GM23338 (cell line): ENCODE results near the gene PDE4B. TPM values are rescaled to one million over a fixed set of nuclear protein-coding genes. Genes with fewer than 3 reads are reported as not detected.

Experiments used
- EZH2 ChIP-seq: fragments of 200-600 bp; sonication (generic); IDR thresholded peaks from one replicate; pipeline ENCODE4 v1.8.0; 2017; ENCODE audit warnings: antibody characterized with exemption, mild to moderate bottlenecking, low read depth; ENCODE audit not compliant: unreplicated experiment
- EZH2phosphoT487 ChIP-seq: fragments of 200-600 bp; sonication (generic); IDR thresholded peaks from one replicate; pipeline ENCODE4 v1.8.1; 2018; ENCODE audit warnings: antibody characterized with exemption; ENCODE audit not compliant: unreplicated experiment
- POLR2AphosphoS5 ChIP-seq: IDR thresholded peaks from 2 replicates; pipeline ENCODE4 v1.6.1; 2016; ENCODE audit warnings: antibody characterized with exemption, low read depth
- STAT1 ChIP-seq: IDR thresholded peaks from one replicate; pipeline ENCODE4 v1.6.1; 2016; ENCODE audit warnings: antibody characterized with exemption; ENCODE audit not compliant: unreplicated experiment
- ZNF114 ChIP-seq: fragments of 250-450 bp; sonication (Bioruptor Pico); IDR thresholded peaks from 2 replicates; pipeline ENCODE4 v1.5.0; 2020; ENCODE audit warnings: mild to moderate bottlenecking, moderate library complexity
- ZNF331 ChIP-seq: fragments of 250-450 bp; sonication (Bioruptor Pico); IDR thresholded peaks from 2 replicates; pipeline ENCODE4 v1.5.0; 2020; ENCODE audit warnings: low read depth, mild to moderate bottlenecking, moderate library complexity
- polyA plus RNA-seq: library from polyadenylated mRNA; unstranded; fragments of >200 nt; fragmentation: Nextera tagmentation; extraction: Ambion mirVana; gene quantifications from 2 replicates; pipeline ENCODE4 v1.2.1, GENCODE V29; 2016
- total RNA-seq: library from RNA; depleted of rRNA; stranded (reverse); fragments of >200 nt; shearing (Covaris generic); gene quantifications from 2 replicates; pipeline ENCODE4 v1.2.3, GENCODE V29; 2014
- TF ChIP-seq, protein P1 (sequence below): fragments of 250-450 bp; sonication (Bioruptor Pico); IDR thresholded peaks from 2 replicates; pipeline ENCODE4 v1.5.0; 2020; ENCODE audit warnings: mild to moderate bottlenecking, moderate library complexity
- TF ChIP-seq, protein P2 (sequence below): IDR thresholded peaks from one replicate; pipeline ENCODE4 v1.6.1; 2018; ENCODE audit warnings: antibody characterized with exemption; ENCODE audit not compliant: unreplicated experiment
- TF ChIP-seq, protein P3 (sequence below): IDR thresholded peaks from 2 replicates; pipeline ENCODE4 v1.6.1; 2016; ENCODE audit warnings: antibody characterized with exemption
- TF ChIP-seq, protein P4 (sequence below), 2 experiments: fragments of 200-600 bp in 1 of 2; sonication (generic) in 1 of 2; conservative IDR thresholded peaks; 2 replicates each; pipeline versions ENCODE4 v1.5.1 to v1.6.1; 2016 to 2017; ENCODE audit warnings: antibody characterized with exemption in 2 of 2, low read depth in 2 of 2, mild to moderate bottlenecking in 2 of 2, moderate library complexity in 1 of 2

The PDE4B gene
- total and polyA plus RNA-seq, 2 experiments from 2014 or later, result 14.0 to 25.6 TPM

DNA sequence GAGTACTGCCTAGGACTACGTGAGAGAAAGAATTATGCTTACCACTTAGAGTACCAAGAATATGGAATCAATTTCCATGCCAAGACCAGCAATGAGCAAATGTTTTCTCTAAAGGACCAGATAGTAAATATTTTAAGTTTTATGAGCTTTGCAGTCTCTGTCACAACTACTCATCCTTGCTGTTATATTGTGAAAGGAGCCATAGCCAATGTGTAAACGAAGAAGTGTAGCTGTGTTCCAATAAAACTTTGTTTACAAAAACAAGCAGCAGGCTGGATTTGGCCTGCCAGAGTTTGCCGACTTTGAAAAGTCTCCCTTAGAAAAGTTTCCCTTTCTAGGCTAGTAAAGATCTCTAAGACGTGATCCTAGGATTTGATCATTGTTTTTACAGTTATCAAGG, 128.8 kb downstream of the PDE4B start (continued):
- TF ChIP-seq, protein P1, sequence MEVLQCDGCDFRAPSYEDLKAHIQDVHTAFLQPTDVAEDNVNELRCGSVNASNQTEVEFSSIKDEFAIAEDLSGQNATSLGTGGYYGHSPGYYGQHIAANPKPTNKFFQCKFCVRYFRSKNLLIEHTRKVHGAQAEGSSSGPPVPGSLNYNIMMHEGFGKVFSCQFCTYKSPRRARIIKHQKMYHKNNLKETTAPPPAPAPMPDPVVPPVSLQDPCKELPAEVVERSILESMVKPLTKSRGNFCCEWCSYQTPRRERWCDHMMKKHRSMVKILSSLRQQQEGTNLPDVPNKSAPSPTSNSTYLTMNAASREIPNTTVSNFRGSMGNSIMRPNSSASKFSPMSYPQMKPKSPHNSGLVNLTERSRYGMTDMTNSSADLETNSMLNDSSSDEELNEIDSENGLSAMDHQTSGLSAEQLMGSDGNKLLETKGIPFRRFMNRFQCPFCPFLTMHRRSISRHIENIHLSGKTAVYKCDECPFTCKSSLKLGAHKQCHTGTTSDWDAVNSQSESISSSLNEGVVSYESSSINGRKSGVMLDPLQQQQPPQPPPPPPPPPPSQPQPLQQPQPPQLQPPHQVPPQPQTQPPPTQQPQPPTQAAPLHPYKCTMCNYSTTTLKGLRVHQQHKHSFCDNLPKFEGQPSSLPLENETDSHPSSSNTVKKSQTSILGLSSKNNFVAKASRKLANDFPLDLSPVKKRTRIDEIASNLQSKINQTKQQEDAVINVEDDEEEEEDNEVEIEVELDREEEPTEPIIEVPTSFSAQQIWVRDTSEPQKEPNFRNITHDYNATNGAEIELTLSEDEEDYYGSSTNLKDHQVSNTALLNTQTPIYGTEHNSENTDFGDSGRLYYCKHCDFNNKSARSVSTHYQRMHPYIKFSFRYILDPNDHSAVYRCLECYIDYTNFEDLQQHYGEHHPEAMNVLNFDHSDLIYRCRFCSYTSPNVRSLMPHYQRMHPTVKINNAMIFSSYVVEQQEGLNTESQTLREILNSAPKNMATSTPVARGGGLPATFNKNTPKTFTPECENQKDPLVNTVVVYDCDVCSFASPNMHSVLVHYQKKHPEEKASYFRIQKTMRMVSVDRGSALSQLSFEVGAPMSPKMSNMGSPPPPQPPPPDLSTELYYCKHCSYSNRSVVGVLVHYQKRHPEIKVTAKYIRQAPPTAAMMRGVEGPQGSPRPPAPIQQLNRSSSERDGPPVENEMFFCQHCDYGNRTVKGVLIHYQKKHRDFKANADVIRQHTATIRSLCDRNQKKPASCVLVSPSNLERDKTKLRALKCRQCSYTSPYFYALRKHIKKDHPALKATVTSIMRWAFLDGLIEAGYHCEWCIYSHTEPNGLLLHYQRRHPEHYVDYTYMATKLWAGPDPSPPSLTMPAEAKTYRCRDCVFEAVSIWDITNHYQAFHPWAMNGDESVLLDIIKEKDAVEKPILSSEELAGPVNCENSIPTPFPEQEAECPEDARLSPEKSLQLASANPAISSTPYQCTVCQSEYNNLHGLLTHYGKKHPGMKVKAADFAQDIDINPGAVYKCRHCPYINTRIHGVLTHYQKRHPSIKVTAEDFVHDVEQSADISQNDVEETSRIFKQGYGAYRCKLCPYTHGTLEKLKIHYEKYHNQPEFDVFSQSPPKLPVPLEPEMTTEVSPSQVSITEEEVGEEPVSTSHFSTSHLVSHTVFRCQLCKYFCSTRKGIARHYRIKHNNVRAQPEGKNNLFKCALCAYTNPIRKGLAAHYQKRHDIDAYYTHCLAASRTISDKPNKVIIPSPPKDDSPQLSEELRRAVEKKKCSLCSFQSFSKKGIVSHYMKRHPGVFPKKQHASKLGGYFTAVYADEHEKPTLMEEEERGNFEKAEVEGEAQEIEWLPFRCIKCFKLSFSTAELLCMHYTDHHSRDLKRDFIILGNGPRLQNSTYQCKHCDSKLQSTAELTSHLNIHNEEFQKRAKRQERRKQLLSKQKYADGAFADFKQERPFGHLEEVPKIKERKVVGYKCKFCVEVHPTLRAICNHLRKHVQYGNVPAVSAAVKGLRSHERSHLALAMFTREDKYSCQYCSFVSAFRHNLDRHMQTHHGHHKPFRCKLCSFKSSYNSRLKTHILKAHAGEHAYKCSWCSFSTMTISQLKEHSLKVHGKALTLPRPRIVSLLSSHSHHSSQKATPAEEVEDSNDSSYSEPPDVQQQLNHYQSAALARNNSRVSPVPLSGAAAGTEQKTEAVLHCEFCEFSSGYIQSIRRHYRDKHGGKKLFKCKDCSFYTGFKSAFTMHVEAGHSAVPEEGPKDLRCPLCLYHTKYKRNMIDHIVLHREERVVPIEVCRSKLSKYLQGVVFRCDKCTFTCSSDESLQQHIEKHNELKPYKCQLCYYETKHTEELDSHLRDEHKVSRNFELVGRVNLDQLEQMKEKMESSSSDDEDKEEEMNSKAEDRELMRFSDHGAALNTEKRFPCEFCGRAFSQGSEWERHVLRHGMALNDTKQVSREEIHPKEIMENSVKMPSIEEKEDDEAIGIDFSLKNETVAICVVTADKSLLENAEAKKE (CRISPR knock-in tag), result no peak
- no peak for TF ChIP-seq POLR2AphosphoS5
- TF ChIP-seq STAT1, result no peak
- TF ChIP-seq EZH2, result no peak
- TF ChIP-seq ZNF331 (CRISPR knock-in tag), result no peak
- TF ChIP-seq, protein P2, sequence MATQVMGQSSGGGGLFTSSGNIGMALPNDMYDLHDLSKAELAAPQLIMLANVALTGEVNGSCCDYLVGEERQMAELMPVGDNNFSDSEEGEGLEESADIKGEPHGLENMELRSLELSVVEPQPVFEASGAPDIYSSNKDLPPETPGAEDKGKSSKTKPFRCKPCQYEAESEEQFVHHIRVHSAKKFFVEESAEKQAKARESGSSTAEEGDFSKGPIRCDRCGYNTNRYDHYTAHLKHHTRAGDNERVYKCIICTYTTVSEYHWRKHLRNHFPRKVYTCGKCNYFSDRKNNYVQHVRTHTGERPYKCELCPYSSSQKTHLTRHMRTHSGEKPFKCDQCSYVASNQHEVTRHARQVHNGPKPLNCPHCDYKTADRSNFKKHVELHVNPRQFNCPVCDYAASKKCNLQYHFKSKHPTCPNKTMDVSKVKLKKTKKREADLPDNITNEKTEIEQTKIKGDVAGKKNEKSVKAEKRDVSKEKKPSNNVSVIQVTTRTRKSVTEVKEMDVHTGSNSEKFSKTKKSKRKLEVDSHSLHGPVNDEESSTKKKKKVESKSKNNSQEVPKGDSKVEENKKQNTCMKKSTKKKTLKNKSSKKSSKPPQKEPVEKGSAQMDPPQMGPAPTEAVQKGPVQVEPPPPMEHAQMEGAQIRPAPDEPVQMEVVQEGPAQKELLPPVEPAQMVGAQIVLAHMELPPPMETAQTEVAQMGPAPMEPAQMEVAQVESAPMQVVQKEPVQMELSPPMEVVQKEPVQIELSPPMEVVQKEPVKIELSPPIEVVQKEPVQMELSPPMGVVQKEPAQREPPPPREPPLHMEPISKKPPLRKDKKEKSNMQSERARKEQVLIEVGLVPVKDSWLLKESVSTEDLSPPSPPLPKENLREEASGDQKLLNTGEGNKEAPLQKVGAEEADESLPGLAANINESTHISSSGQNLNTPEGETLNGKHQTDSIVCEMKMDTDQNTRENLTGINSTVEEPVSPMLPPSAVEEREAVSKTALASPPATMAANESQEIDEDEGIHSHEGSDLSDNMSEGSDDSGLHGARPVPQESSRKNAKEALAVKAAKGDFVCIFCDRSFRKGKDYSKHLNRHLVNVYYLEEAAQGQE, result no peak
- no peak for TF ChIP-seq EZH2phosphoT487
- no peak for TF ChIP-seq ZNF114 (CRISPR knock-in tag)
- TF ChIP-seq, protein P3, sequence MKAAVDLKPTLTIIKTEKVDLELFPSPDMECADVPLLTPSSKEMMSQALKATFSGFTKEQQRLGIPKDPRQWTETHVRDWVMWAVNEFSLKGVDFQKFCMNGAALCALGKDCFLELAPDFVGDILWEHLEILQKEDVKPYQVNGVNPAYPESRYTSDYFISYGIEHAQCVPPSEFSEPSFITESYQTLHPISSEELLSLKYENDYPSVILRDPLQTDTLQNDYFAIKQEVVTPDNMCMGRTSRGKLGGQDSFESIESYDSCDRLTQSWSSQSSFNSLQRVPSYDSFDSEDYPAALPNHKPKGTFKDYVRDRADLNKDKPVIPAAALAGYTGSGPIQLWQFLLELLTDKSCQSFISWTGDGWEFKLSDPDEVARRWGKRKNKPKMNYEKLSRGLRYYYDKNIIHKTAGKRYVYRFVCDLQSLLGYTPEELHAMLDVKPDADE, result no peak
- TF ChIP-seq, protein P4, sequence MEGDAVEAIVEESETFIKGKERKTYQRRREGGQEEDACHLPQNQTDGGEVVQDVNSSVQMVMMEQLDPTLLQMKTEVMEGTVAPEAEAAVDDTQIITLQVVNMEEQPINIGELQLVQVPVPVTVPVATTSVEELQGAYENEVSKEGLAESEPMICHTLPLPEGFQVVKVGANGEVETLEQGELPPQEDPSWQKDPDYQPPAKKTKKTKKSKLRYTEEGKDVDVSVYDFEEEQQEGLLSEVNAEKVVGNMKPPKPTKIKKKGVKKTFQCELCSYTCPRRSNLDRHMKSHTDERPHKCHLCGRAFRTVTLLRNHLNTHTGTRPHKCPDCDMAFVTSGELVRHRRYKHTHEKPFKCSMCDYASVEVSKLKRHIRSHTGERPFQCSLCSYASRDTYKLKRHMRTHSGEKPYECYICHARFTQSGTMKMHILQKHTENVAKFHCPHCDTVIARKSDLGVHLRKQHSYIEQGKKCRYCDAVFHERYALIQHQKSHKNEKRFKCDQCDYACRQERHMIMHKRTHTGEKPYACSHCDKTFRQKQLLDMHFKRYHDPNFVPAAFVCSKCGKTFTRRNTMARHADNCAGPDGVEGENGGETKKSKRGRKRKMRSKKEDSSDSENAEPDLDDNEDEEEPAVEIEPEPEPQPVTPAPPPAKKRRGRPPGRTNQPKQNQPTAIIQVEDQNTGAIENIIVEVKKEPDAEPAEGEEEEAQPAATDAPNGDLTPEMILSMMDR (conservative IDR thresholded peaks at IDR 0.05; ENCODE audit: low read depth in 2 of 2), result no peak
